RCC 7860 (cell line): ENCODE data around the gene CACNA1I.
"Not testable (repeated sequence)": the region's sequence is repeated elsewhere in the genome, so short reads cannot be mapped to it uniquely, and the experiment has no call there.

Experiments
- DNase-seq: peaks from one replicate; pipeline ENCODE4 v3.0.0-alpha.2; 2015; ENCODE audit warnings: low spot score
- FAIRE-seq: peaks from 2 replicates; lab custom pipeline; 2012; peaks lifted over from hg19 to GRCh38; lab: Jason Lieb, UNC

The CACNA1I gene

DNA sequence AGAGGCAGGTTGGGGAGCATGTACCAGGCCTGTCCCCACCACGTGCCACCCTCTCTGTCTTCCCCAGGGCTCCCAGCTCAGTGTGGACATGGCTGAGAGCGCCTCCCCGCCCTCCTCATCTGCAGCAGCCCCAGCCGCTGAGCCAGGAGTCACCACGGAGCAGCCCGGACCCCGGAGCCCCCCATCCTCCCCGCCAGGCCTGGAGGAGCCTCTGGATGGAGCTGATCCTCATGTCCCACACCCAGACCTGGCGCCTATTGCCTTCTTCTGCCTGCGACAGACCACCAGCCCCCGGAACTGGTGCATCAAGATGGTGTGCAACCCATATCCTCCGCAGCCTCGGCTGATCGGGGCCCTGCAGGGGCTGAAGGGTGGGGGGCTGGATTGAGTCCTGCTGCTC is at the start of gene CACNA1I:
TSS of gene CACNA1I (plus strand) at position 89 of the 400 bp plus-strand sequence. CDS start at position 89, 0 bp downstream.
- DNase-seq (no peak), FAIRE-seq (no peak)

DNA sequence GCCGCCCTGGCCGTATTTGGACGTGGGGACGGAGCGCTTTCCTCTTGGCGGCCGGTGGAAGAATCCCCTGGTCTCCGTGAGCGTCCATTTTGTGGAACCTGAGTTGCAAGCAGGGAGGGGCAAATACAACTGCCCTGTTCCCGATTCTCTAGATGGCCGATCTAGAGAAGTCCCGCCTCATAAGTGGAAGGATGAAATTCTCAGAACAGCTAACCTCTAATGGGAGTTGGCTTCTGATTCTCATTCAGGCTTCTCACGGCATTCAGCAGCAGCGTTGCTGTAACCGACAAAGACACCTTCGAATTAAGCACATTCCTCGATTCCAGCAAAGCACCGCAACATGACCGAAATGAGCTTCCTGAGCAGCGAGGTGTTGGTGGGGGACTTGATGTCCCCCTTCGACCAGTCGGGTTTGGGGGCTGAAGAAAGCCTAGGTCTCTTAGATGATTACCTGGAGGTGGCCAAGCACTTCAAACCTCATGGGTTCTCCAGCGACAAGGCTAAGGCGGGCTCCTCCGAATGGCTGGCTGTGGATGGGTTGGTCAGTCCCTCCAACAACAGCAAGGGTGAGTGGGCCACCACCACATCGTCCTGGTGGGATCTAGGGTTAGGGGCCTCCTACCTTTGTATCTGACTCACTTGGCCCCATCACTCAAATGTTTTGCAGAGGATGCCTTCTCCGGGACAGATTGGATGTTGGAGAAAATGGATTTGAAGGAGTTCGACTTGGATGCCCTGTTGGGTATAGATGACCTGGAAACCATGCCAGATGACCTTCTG is 49.3 kb upstream of the CACNA1I start:
- FAIRE-seq, DNase-seq: not testable (repeated sequence)

DNA sequence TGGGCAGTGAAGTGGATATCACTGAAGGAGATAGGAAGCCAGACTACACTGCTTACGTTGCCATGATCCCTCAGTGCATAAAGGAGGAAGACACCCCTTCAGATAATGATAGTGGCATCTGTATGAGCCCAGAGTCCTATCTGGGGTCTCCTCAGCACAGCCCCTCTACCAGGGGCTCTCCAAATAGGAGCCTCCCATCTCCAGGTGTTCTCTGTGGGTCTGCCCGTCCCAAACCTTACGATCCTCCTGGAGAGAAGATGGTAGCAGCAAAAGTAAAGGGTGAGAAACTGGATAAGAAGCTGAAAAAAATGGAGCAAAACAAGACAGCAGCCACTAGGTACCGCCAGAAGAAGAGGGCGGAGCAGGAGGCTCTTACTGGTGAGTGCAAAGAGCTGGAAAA is 48.5 kb upstream of the CACNA1I start:
- not testable (repeated sequence) for FAIRE-seq, DNase-seq

DNA sequence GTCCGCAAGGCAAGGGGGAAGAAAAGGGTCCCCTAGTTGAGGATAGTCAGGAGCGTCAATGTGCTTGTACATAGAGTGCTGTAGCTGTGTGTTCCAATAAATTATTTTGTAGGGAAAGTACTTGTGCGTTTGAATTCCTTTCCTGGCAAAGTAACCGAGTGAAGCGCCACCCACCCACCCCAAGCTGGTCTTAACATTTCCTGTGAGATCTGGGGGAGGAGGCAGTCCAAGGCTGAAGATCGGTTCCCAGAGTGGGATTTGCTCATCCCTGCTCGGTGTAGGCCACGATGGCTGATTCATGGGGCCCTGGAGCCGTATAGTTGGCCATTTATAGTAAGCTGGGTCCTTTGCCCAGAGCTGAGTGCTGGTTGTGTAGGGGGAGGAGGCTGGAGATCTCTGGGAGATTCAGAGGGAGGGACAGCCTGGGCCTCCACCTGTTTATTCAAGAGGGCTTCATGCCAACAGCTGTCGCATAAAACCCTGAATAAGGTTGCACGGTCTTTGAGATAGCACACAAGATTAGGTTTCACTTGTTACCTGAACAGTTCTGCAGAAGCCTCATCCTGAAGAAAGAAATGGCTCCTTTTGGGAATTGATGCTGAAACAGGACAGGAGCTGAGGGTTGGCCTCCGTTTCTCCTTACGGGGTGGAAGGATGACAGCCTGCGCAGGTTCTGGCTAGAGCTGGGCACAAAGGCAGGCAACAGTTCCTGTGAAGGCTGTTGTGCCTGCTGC is 47.8 kb upstream of the CACNA1I start:
- DNase-seq, result peak; percentile 27

DNA sequence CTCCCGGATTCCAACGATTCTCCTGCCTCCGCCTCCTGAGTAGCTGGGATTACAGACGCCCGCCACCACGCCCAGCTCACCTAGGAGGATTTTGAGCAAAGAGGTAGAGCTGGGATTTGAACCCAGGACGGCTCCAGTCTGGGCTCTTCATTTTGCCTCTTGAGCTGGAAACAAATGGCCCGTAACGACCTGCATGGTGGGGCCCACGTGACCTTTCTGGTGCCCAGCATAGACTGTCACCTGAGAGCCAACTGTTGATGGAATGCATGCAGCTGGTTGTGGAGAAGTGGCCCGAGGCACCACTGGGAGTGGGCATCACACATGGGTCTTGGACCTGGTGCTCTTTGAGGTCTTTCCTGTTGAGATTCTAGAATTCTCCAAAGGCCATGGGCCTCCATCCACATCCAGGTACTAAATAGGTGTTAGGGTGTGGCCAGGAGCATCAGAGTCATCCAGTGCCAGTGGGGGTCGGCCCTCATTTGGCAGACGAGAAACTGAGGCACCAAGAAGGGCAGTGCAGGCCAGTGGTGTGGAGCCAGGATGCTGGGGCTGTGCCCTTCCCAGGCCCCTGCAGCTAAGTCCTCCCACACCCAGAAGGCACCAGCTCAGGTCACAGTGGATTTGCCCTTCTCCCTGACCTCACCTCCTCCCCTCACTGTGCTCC is 46.3 kb upstream of the CACNA1I start:
- DNase-seq (no peak), FAIRE-seq (no peak)

More for the DNA sequence above, 47.8 kb upstream of the CACNA1I start:
- no peak for FAIRE-seq

DNA sequence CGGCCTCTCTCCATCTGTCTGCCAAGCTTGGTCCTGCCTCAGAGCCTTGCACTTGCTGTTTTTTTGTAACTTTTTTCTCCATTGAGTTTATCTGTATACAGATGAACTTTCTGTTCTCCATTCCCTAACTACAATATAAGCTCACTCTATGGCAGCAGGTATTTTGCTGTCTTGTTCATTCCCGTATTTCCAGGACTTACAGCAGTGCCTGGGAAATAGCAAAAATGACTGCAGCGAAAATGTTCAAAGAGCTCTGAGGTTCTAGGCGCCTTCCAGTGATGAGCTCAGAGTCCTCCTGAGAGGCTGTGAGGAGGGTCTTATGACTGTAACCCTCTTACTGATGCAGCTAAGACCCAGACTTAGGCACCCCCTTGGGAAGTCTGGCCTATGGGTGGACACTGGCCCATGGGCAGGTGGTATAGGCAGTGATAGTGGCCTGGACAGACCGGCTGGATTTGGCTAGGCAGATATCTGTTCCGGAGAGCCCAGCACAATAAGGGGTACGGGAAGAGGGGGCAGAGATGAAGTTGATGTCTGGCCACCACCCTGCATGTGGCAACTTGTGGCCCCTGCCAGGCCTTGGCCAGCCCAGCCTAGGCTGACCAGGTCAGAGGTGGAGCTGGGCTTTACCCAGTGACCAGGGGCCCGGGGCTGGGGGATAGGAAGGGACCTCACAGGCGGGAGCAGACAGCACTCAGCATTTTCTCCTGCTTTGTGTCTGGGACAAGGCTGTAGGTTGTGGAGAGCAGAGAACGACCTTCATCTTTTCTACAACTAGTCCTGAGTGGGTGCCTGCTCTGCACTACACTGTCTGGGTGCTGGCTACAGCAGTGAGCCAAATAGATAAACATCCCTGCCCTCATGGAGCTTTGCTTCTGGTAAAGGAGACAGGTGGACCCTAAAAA is 45.5 kb upstream of the CACNA1I start:
- FAIRE-seq, result no peak
- DNase-seq, result no peak

DNA sequence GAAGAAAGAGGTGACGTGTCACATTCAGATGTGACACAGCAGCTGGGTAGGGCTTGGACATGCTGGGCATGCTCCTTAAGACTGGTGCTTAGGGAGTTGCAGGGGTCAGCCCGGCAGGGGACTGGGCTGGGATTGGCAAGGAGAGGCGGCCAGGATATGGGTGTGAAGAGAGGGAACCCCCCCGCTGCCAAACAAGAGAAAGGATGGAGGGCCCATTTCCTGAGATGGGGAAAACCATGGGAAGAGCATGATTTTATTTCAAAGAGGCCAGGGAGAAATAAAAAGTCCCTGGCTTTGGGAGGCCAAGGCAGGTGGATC is 44.9 kb upstream of the CACNA1I start:
- FAIRE-seq, result no peak
- DNase-seq, result no peak

DNA sequence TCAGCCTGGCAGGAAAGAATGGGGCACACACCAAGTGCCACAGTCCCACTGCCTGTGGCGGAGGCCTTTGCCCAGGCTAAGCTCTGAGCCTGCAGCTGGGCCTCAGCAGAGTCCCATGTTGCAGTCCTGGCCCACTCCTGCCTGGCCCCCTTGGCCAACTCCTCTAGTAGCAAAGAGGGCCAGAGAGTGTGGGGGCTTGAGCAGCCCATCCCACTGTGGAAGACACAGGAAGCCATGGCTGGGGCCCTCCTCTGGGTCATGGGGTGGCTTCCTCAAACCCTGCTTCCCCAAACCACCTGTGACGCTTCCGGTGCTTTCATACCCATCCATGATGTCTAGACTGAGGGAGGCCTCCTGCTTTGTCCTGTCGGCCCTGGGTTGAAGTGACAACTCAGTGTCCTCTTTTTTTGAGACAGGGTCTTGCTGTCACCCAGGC is 43.8 kb upstream of the CACNA1I start:
- no peak for FAIRE-seq
- no peak for DNase-seq

DNA sequence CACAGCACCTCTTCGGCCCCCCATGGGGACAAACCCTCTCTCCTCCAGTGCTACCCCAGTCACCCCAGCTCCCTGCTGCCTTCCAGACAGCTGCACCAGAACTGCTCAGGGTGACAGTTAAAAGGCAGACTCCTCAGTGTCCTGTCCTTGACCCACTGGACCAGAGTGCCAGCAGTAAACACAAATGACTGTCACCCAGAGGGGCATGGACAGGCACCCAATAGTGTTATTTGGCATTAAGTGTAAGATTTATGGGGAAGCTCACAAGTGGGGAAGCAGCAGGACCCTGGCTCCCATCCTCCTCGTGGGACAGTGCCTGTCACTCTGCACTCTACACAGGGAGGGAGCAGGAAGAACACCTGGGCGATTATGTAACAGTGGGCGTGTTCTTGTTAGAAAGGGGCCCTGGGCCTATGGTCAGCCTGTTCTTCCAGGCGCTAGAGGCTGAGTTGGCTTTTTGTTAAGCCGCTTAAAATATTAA is 43.0 kb upstream of the CACNA1I start:
- no peak for DNase-seq
- no peak for FAIRE-seq

DNA sequence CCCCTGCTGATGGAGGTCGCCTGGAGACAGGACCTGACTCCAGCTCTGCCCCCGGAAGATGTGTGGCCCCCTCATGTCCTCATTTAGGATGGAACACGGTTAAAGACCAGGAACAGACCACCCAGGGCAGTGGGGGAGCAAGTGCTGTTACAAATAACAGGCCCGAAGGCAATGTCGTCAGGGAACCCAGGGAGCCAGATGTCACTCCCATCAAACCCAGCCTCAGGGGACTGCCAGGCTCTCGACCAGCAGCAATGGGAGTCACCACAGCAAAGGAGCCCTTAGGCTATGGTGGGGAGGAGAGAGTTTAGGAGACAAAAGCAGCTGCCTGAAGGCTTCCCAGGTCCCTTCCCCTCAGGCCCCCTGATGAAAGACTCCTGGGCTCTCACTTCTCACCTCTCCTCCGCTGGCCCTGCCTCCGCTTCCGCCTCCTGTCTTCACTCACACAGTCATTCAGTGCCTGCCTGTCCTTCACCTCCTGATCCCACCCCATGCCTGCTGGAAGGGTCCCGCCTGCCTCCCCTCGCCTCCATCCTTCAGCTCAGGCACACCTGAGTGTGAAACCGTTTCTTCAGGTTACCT is 42.4 kb upstream of the CACNA1I start:
- FAIRE-seq (no peak), DNase-seq (no peak)

DNA sequence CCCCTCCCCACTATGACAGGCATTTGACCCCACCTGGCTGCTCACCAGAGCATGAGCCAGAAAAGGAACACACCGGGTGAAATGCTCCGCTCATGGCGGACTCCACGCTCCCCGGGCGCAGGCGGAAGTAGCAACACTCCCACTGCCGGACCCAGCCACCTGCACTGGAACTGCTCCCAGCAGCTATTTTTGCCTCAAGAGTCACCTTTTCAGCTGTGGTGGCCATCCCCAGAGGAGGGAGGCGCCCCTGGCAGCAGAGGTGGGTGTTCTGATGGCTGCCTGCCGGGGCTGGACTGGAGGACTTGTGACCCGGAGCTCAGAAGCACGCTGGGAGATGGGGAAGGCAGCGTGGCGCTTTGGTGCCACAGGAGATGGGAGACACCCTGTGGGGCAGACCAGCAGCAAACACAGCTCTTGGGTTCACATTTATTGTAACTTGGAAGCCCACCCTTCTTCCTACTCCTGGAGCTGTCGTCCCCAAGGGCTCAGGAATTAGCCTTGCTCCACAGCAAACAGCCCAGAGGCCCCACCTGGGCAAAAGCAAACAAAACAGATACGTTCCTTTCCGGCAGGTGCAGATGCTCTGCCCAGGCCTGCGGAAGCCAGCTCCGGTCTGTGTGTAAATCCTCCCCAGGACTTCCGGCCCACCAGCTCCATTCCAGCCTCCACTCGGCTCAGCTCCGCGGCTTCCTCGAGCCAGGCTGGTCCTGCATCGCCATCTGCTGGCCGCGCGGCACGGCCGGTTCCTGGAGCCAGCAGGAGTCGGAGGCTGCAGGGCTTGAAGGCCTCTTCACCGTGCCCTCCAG is 41.7 kb upstream of the CACNA1I start:
- no peak for FAIRE-seq
- DNase-seq, result peak; percentile 80

DNA sequence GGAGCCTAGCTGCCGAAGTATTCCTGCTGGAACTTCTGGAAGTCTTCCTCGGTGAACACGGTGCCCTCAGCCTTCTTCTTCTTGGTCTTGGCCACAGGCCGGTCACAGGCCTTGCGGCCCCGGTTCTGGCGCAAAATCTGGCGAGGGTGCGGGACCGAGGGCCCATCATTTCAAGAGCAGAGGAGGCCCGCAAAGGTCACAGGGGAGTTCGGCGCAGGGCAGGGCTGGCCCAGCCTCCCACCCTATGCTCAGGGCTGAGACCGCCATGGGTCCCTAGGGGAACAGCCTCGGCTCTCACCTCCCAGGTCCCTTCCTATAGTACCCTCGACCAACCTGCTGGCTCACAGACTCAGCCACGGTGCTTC is 41.1 kb upstream of the CACNA1I start:
- FAIRE-seq (no peak), DNase-seq (no peak)

DNA sequence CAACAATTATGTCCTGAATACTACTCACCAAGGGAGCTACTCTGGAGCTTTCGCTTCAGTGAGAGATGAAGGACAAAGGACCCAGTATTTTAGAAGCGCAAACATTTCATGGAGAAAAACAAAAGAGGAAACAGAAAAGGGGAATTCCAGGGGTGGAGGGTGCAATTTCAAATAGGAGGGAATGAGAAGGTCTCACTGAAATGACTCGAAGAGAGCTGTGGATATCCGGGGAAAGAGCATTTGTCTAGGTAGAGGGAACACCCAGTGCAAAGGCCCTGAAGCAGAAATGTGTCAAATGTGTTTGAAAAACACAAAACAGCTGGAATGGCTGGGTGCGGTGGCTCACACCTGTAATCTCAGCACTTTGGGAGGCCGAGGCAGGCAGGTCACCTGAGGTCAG is 40.4 kb upstream of the CACNA1I start:
- DNase-seq (no peak), FAIRE-seq (no peak)

DNA sequence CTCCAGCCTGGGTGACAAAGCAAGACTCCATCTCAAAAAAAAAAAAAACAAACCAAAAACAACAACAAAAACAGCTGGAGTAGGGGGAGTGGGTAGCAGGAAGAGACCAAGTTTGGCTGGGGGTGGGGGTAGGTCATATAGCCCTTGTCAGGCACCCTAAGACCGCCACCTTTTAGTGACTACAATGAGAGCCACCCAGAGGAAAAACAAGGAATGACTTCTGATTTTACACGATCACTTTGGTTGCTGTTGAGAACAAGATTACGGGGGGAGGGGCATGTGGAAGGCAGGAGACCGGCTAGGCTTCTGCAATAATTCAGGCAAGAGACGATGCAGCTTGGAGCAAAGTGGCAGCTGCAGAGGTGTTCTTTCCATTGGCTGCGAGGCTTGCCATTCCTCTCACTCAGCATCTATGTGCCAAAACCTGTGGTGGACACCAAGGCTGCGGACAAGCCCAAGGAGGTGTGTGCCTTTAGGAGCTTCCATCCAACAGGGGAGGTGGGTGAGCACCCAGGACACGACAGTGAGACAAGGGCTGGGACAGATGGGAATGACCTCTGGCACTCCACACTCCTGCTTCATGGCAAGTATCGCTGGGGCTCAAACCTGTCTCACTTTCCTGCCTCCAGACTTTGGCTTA is 39.7 kb upstream of the CACNA1I start:
- DNase-seq (no peak), FAIRE-seq (no peak)

DNA sequence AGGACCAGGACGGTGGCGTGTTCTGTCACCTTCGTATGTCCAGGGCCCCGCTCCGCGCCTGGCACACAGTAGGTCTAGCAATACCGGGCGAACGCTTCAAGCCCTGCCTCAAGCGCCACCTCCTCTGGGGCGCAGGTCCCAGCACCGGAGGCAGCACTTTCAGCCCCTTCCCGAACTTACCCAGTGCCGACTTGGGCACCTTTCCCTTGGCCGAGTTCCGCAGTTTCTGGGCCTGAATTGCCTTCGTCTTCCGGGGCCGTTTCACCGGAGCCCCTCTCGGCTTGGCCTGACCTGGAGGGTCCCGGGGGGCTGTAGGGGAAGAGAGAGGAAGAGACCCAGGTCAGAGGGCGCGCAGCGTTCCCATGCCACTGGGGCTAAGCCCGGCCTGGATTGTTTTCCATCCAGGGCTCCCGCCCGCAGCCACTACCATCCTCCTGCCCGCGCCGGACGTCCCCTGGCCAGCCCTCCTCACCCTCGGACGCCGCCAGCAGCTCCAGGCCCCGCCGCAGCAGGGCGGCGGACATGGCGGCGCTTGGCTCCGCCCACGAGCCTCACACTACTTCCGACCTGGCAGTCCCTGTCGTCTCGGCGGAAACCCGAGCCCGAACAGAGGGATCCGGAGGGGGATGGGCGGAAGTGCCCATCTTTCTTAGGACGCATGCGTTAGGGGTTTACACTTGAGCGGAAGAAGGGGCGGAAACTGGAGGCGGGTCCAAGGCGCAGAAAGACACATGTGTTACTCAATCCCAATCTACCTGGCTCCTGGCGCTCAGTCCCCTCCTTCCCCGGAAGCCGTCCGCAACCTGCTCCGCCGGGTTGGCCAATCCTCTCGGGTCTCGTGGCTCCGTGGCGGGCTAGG is 38.1 kb upstream of the CACNA1I start, which contains the start of gene RPS19BP1:
TSS of gene RPS19BP1 (minus strand) at position 534 of the 859 bp plus-strand sequence. CDS start at position 524, 10 bp downstream.
- FAIRE-seq (peak; percentile 90), DNase-seq (peak; percentile 99)

DNA sequence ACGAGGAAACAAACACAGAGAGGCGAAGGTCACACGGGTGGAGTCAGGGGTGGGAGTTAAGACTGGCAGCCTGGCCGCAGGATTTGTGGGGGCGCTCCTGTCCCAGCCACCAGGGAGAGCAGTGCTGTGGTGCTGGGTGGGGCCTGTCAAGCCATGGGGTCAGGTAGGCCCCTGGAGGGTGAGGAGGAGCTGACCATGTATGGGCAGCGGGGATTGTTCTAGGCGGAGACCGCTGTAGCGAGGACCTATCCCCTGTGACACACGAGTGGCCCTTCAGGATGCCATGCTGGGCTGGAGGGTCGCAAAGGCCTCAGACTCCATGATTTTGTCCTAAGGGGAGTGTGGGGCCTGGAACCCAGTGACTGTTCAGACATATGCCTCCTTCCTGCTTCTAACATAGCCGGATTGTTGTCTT is 36.5 kb upstream of the CACNA1I start:
- no peak for DNase-seq

DNA sequence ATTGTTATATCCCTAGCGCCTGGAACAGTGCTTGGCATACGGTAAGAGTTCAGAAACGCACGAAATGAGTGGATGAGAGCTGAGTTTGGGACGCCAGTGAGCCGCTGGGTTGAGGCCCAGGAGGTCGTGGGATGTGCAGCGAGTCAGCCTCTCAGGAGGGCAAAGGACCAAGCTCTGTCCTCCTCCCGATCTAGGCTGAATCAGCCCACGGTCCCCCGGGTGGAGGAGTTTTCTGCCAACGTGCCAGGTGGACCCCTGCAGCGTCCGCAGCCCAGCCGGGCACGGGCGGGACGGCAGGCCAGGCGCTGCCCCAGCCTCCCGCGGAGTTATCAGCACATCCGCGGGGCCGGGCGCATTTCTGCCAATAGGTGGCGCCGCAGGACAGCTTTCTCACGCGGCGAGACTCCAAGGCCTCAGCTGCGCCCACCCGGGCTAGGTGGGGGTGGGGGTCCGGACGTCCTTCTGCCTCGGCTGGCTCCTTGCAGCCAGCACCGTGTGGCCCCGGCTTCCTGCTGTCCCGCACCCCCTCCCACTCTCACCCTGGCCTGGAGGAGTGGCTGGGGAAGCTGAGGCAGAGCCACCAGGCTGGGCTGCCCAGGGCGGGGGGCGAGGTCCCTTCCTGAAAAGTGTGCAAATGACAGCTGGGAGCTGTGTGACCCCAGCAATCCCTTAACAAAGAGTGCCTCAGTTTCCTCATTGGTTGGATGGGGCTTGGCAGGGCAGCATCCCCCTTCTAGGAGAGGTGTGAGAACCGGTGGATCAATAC is 35.8 kb upstream of the CACNA1I start:
- FAIRE-seq (no peak), DNase-seq (peak; percentile 62)

More for the DNA sequence above, 36.5 kb upstream of the CACNA1I start:
- no peak for FAIRE-seq
